Stimulated activated CD4-positive, alpha-beta T cell treated with anti-CD3 and anti-CD28 coated beads, TNF-alpha, amount 100 ng/mL, for 4 hours (primary cell): ENCODE data around the gene DOCK9.

Experiments
- DNase-seq, 3 experiments: peaks; one replicate each; pipeline ENCODE4 v3.0.0-alpha.2; 2020; ENCODE audit warnings: low read depth in 3 of 3

Gene DOCK9

GRCh38 chr13:98997738-98998641 lies 20.1 kb upstream of the DOCK9 start:
- no peak for DNase-seq

DNA sequence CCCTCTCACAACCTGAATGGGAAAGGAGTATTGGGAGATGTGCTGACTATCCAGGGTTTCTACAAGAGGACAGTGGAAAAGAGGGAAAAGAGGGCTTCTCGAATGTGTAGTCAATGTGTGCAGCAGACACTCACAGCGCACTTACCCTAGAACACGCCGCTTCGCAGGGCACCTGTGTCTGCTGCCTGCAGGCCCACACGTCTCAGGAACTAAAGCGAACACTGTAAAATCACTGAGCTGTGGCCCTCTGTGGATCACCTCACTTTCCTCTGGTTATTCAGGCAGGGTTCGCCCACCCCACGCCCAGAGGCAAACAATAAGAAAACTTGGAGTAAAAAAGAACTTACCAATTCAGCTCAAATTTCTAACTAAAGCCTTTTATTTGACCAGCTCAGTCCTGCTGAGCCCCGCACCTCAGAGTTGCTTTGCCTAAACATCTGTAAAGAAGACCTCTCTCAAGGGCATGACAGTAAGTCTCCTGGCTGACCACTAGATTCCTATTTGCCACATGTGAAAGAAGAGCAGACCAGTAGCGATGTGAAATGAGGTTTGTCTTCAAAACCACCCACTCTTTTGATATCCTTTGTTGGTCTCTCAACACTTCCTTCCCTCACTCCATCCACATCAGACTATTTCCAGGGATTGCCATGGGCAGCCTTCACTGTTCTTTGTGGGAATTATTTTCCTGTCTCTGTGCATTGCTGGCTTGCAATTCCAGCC lies 19.3 kb upstream of the DOCK9 start:
- no peak for DNase-seq

GRCh38 chr13:98996046-98996445 lies 18.2 kb upstream of the DOCK9 start:
- DNase-seq = no peak

DNA sequence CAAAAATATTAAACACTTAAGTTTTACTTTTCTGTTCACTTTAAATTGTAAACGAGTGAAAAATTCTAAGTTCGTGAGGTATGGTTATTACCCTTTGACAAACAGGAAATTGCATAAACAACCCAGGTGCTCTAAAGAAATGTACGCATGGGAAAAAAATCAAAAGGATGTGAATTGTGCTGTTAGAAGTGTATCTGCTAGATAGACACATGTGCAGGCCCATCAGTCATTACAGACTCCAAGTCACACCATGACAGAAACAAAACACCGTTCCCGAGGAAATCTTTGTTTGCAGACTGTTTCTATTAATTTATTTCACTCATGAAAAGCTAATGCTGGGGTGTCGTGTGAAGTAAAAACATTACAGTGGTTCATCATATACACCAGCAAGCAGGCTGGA lies 17.0 kb upstream of the DOCK9 start:
- no peak for DNase-seq

- DNase-seq = no peak
These were observed 16.2 kb upstream of the DOCK9 start for GRCh38 chr13:98994080-98994479.

GRCh38 chr13:98992355-98992754 lies 14.5 kb upstream of the DOCK9 start:
- DNase-seq = no peak

DNA sequence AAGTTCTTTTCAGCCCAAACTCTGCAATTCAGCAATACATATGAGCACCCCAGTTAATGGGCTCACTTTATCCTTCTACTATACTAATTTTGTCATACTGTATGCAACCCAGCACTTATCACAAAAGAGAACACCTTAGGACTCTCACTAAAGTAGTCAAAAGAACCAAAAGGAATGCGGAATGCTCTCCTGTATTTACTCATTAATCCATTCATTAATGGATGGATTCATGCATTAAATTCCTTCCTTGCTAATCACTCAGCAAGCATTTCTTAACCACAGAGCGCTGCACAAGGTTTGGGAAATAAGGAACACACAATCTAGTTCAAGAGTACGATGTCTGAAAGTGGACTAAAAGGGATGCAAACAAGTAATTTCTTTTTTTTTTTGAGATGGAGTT lies 12.8 kb upstream of the DOCK9 start:
- DNase-seq = no peak

GRCh38 chr13:98989469-98990235 lies 11.8 kb upstream of the DOCK9 start:
- DNase-seq = no peak

DNA sequence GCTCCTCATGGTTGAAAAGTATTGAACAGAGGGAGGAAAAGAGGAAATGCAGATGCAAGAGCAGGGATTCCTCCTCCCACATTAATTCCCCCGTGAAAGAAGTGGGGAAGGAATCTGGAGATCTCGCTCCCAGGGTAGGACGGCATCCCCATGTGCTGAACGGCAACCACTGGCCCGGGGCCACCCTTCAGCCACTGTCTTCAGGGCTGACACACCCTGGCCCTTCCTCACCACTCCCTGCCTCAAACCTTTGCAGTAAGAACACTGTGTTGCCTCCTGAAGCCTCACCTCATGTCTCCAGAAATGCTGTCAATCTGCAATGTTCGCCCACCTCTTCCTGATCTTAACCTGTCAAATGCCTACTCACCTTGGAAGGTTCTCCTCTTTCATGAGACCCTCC lies 10.9 kb upstream of the DOCK9 start:
- no peak for DNase-seq

DNA sequence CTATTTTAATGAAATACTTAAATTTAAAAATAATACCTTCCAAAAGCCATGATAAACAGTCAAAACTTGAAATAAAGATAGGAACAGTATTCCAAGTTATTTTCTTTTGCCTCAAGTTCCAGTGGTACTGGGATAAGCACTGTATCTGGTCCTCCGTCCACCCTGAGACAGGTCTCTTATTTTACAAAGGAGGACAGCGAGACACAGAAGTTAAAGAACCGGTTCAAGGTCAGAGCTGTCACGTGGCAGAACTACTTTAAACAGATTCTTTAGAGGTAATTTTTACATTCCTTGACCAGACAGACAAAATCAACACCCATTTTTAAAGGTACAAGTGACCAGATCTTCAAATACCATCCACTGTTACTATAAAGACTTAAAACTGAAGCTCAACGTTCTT lies 10.4 kb upstream of the DOCK9 start:
- no peak for DNase-seq

GRCh38 chr13:98987275-98987674 lies 9.4 kb upstream of the DOCK9 start:
- DNase-seq = no peak

DNA sequence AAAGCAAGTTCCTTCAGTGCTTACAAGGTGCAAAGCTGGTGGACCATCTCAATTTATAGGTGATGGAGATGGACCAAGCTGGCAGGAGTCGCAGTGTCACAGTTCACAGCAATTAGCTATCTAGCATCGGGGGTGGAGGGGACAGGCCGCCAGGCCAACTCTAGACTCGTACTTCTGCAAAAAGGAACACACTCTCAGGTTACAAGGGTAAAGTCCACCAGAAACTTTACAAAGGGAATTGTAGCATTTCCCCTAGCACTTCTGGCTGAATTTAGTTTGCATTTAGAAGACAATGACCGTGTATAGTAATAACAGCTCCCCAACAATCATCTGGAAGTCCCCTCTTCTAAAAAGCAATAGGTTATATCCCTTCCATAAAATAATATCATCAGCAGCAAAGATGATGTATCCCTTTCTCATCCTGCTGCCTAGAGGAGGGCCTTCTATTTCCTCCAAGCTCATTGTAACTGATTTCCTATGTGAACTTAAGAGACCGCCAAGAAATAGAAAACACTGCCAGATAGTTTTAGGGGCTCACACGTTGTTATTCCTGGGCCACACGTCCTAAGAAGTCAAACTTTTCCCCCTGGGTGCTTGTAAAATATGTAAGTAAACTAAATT lies 8.5 kb upstream of the DOCK9 start:
- no peak for DNase-seq

- no peak for DNase-seq
These were observed 7.7 kb upstream of the DOCK9 start for GRCh38 chr13:98985591-98985990.

DNA sequence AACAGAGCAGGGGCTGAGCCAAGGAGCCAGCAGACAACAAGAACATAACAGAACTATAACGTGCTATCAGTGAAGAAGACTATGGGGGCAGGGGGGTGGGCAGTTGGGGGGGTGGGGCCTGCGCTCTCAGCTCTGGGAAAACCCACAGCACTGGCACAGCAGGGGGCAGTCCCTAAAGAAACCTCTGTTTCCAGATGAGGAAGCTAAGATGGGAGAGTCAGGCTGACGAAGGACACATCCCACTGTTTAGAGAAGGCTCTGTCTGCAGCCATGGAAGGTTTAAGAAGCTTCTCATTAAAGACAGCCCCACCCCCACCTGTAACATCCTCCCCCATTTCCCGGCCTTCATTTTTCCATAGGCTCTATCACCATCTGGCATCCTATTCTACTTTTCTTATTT lies 7.1 kb upstream of the DOCK9 start:
- no peak for DNase-seq

GRCh38 chr13:98984118-98984517 lies 6.3 kb upstream of the DOCK9 start:
- no peak for DNase-seq

GRCh38 chr13:98983182-98983581 lies 5.3 kb upstream of the DOCK9 start:
- no peak for DNase-seq

DNA sequence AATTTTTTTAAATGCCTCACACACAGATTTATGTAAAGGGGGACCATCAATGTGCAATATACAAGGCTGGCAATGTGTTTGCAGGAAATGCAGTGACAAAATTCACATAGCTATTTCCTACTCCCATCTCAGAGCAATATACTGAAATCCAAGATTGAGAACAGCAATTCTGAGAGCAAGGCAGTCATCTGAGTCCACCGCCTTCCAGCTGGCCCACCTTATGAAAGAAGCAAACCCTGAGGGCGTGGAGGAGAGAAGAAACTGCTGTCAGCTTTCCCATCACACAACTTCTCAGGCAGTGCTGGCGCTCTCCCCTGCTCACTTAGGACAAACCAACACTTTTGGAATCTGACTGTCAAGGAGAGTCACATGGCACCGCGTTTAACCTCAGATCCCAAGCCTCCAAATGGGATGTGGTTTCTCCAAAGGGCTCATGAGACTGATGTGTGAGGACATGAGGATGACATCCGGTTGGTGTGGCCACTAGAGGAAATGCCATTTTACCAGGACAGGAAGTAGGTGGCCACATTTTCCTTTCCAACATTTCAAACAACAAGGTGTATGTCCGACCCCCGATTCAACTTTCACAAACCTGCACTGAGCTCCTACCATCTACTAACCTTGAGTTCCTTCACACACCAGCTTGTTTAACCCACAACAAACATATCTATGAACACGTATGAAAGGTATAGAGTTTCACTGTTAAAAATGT lies 3.7 kb upstream of the DOCK9 start:
- no peak for DNase-seq

DNA sequence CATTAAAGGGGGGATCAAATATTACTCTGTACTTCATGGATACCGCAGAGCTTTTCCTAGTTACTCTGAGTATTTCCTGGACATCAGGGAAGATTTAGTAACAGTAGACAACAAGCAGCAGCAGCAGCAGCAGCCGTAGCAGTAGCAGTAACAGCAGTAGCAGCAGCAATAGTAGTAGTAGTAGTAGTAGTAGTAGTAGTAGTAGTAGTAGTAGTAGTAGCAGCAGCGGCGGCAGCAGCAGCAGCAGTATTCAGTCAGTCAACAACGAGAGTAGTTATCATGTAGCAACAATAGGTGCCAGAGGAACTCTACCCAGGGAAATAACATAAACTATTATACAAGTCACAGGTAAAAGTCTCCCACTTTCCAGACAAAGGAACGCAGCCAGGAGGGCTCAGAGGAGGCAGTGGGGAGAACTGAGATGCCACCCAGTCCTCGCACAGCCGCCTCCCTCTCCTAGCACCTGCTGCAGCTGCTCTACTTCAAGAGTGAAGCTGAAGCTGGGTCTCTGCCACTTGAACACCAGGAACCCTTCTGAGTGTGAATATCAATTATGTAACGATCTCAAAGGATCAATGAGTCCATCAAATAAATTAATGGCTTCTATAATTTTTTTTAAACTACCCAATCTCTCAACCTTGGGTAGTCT lies 1.3 kb upstream of the DOCK9 start:
- no peak for DNase-seq

- no peak for DNase-seq
These were observed 416 bp upstream of the DOCK9 start for GRCh38 chr13:98978280-98978679.

DNA sequence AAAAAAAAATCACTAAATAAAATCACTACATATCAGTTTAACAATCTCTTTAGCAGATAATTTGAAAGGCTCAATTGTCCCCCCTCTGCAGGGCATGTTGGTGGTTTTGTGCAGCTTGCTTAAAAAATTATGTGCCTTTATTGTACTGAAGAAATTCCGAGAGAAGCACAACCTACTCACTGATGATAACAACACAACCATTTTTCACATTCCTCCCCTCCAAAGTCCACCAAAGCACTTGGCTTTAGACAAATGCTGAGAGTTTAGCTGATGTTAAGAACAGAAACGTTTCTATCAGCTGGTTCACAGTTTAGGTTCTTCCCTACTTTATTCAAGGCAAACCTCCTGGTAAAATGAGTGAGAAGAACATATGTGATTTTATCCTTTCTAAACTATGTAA lies 923 bp downstream of the DOCK9 start:
- no peak for DNase-seq

DNA sequence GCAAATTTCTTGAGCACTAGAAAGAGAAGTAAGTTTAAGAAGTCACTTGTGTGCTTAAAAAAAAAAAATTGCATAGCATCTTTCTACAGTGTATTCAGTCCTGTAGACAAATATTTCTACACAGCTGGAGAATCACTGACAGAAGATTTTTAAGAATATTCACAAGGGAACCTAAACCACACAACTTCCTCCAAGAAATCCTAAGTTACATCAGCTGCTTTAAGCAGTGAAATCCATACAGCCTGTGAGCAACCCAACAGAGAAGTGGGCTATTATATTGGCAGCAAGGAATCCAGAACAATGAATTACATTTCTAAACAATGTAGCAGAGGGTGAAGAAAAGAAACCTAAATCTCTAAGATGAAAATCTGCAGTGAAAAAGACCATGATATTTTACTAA lies 1.5 kb downstream of the DOCK9 start:
- no peak for DNase-seq
